ENCODE measurements around the gene CCDC91.

DNA sequence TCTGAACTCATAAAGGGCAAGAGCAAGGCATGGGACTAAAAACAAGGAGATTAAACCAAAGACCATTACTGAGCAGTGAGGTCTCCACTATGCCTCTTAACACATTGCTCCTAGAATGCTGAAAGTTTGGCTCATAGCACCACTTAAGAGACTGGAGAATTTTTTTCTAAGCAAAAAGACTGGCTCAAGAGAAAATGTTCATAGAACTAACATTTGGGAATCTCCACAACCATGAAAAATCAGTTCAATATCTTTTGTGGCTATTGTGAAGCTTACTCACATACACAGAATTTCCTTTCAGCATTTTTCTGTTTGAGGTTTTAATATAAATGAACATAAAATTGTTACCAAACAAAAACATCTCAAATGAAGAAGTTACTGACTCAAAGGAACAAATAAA is 255.8 kb downstream of the CCDC91 start:
- TF ChIP-seq, protein P1, sequence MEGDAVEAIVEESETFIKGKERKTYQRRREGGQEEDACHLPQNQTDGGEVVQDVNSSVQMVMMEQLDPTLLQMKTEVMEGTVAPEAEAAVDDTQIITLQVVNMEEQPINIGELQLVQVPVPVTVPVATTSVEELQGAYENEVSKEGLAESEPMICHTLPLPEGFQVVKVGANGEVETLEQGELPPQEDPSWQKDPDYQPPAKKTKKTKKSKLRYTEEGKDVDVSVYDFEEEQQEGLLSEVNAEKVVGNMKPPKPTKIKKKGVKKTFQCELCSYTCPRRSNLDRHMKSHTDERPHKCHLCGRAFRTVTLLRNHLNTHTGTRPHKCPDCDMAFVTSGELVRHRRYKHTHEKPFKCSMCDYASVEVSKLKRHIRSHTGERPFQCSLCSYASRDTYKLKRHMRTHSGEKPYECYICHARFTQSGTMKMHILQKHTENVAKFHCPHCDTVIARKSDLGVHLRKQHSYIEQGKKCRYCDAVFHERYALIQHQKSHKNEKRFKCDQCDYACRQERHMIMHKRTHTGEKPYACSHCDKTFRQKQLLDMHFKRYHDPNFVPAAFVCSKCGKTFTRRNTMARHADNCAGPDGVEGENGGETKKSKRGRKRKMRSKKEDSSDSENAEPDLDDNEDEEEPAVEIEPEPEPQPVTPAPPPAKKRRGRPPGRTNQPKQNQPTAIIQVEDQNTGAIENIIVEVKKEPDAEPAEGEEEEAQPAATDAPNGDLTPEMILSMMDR (IDR thresholded peaks at IDR 0.05 in 2 of 3, conservative IDR thresholded peaks at IDR 0.05 in 1 of 3; ENCODE audit: insufficient read depth in 2 of 3, low read depth in 1 of 3, low read length in 3 of 3): no peak
- TF ChIP-seq POLR3A (IDR thresholded peaks at IDR 0.05; ENCODE audit: borderline replicate concordance, extremely low read depth, insufficient read depth, insufficient read length) (no peak), FOXJ3 (CRISPR knock-in tag; IDR thresholded peaks at IDR 0.05) (no peak), POLR2A (conservative IDR thresholded peaks at IDR 0.05) (no peak), RCOR1 (IDR thresholded peaks at IDR 0.05; ENCODE audit: borderline replicate concordance in 1 of 2, low read depth in 2 of 2, low read length in 2 of 2) (no peak), PHF21A (IDR thresholded peaks at IDR 0.05; ENCODE audit: borderline replicate concordance, low read depth) (no peak), JUN (IDR thresholded peaks at IDR 0.05; ENCODE audit: borderline replicate concordance, low read depth, low read length) (no peak), JUN (CRISPR knock-in tag; IDR thresholded peaks at IDR 0.05; ENCODE audit: borderline replicate concordance) (no peak), NR1H2 (CRISPR knock-in tag; IDR thresholded peaks at IDR 0.05) (no peak), JUND (IDR thresholded peaks at IDR 0.05; ENCODE audit: borderline replicate concordance, low read depth, low read length) (no peak), JUND (tag; IDR thresholded peaks at IDR 0.05; ENCODE audit: borderline replicate concordance, low read depth, low read length) (no peak), ZFX (CRISPR knock-in tag; IDR thresholded peaks at IDR 0.05) (no peak)
- TF ChIP-seq, protein P2, sequence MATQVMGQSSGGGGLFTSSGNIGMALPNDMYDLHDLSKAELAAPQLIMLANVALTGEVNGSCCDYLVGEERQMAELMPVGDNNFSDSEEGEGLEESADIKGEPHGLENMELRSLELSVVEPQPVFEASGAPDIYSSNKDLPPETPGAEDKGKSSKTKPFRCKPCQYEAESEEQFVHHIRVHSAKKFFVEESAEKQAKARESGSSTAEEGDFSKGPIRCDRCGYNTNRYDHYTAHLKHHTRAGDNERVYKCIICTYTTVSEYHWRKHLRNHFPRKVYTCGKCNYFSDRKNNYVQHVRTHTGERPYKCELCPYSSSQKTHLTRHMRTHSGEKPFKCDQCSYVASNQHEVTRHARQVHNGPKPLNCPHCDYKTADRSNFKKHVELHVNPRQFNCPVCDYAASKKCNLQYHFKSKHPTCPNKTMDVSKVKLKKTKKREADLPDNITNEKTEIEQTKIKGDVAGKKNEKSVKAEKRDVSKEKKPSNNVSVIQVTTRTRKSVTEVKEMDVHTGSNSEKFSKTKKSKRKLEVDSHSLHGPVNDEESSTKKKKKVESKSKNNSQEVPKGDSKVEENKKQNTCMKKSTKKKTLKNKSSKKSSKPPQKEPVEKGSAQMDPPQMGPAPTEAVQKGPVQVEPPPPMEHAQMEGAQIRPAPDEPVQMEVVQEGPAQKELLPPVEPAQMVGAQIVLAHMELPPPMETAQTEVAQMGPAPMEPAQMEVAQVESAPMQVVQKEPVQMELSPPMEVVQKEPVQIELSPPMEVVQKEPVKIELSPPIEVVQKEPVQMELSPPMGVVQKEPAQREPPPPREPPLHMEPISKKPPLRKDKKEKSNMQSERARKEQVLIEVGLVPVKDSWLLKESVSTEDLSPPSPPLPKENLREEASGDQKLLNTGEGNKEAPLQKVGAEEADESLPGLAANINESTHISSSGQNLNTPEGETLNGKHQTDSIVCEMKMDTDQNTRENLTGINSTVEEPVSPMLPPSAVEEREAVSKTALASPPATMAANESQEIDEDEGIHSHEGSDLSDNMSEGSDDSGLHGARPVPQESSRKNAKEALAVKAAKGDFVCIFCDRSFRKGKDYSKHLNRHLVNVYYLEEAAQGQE (IDR thresholded peaks at IDR 0.05; ENCODE audit: borderline replicate concordance): no peak
- TF ChIP-seq, protein P2 (CRISPR knock-in tag; IDR thresholded peaks at IDR 0.05; ENCODE audit: low read depth): no peak
- TF ChIP-seq, protein P3, sequence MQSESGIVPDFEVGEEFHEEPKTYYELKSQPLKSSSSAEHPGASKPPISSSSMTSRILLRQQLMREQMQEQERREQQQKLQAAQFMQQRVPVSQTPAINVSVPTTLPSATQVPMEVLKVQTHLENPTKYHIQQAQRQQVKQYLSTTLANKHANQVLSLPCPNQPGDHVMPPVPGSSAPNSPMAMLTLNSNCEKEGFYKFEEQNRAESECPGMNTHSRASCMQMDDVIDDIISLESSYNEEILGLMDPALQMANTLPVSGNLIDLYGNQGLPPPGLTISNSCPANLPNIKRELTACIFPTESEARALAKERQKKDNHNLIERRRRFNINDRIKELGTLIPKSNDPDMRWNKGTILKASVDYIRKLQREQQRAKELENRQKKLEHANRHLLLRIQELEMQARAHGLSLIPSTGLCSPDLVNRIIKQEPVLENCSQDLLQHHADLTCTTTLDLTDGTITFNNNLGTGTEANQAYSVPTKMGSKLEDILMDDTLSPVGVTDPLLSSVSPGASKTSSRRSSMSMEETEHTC (IDR thresholded peaks at IDR 0.05): no peak
- TF ChIP-seq, protein P4, sequence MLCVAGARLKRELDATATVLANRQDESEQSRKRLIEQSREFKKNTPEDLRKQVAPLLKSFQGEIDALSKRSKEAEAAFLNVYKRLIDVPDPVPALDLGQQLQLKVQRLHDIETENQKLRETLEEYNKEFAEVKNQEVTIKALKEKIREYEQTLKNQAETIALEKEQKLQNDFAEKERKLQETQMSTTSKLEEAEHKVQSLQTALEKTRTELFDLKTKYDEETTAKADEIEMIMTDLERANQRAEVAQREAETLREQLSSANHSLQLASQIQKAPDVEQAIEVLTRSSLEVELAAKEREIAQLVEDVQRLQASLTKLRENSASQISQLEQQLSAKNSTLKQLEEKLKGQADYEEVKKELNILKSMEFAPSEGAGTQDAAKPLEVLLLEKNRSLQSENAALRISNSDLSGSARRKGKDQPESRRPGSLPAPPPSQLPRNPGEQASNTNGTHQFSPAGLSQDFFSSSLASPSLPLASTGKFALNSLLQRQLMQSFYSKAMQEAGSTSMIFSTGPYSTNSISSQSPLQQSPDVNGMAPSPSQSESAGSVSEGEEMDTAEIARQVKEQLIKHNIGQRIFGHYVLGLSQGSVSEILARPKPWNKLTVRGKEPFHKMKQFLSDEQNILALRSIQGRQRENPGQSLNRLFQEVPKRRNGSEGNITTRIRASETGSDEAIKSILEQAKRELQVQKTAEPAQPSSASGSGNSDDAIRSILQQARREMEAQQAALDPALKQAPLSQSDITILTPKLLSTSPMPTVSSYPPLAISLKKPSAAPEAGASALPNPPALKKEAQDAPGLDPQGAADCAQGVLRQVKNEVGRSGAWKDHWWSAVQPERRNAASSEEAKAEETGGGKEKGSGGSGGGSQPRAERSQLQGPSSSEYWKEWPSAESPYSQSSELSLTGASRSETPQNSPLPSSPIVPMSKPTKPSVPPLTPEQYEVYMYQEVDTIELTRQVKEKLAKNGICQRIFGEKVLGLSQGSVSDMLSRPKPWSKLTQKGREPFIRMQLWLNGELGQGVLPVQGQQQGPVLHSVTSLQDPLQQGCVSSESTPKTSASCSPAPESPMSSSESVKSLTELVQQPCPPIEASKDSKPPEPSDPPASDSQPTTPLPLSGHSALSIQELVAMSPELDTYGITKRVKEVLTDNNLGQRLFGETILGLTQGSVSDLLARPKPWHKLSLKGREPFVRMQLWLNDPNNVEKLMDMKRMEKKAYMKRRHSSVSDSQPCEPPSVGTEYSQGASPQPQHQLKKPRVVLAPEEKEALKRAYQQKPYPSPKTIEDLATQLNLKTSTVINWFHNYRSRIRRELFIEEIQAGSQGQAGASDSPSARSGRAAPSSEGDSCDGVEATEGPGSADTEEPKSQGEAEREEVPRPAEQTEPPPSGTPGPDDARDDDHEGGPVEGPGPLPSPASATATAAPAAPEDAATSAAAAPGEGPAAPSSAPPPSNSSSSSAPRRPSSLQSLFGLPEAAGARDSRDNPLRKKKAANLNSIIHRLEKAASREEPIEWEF (CRISPR knock-in tag; IDR thresholded peaks at IDR 0.05): no peak
